NCI-H345 treated with DMSO at 0.1 percent for 48 hours (cell line): Measurements from ENCODE around the gene TBX6.
"Not testable (repeated sequence)": the region's sequence is repeated elsewhere in the genome, so short reads cannot be mapped to it uniquely, and the experiment has no call there.

ENCODE experiments used
- DNase-seq: peaks from one replicate; lab custom pipeline; 2025; ENCODE audit not compliant: unreplicated experiment; lab: John Stamatoyannopoulos, UW

The TBX6 gene

GRCh38 chr16:30066761-30067583 lies 24.8 kb downstream of the TBX6 start:
- DNase-seq: no peak

GRCh38 chr16:30065943-30066760 lies 25.6 kb downstream of the TBX6 start:
- DNase-seq: no peak

GRCh38 chr16:30065102-30065942 lies 26.4 kb downstream of the TBX6 start, which contains the start of gene ALDOA:
ALDOA (plus strand) TSS chr16:30065760; CDS start chr16:30066898, 1,138 bp downstream.
- DNase-seq: peak; percentile 97

- DNase-seq: no peak
These were observed 27.0 kb downstream of the TBX6 start for GRCh38 chr16:30064729-30065101.

GRCh38 chr16:30063893-30064728 lies 27.6 kb downstream of the TBX6 start:
- DNase-seq: peak; percentile 39

GRCh38 chr16:30063278-30063892 lies 28.3 kb downstream of the TBX6 start:
- no peak for DNase-seq

GRCh38 chr16:30060836-30061554 lies 30.7 kb downstream of the TBX6 start:
- DNase-seq: no peak

GRCh38 chr16:30060346-30060745 lies 31.4 kb downstream of the TBX6 start:
- no peak for DNase-seq

GRCh38 chr16:30054959-30055553 lies 36.7 kb downstream of the TBX6 start:
- DNase-seq: no peak

GRCh38 chr16:30054451-30054850 lies 37.3 kb downstream of the TBX6 start:
- DNase-seq: no peak

- no peak for DNase-seq
These were observed 38.2 kb downstream of the TBX6 start for GRCh38 chr16:30053376-30054015.

GRCh38 chr16:30052671-30053372 lies 38.9 kb downstream of the TBX6 start:
- DNase-seq: peak; percentile 95

GRCh38 chr16:30051518-30051917 lies 40.2 kb downstream of the TBX6 start:
- DNase-seq: no peak

- DNase-seq: no peak
These were observed 41.9 kb downstream of the TBX6 start for GRCh38 chr16:30049871-30050270.

- no peak for DNase-seq
These were observed 45.1 kb downstream of the TBX6 start for GRCh38 chr16:30046588-30046987.

GRCh38 chr16:30046178-30046577 lies 45.5 kb downstream of the TBX6 start:
- no peak for DNase-seq

- DNase-seq: no peak
These were observed 49.9 kb downstream of the TBX6 start for GRCh38 chr16:30041841-30042240.

GRCh38 chr16:30040690-30041089 lies 51.0 kb downstream of the TBX6 start:
- DNase-seq: not testable (repeated sequence)
